Breast epithelium (tissue), 3 donors: ENCODE data around the gene CFH.

Experiments used
- POLR2A ChIP-seq: fragments of 450-650 bp; IDR thresholded peaks from one replicate; pipeline ENCODE4 v1.6.1; 2016; ENCODE audit warnings: antibody characterized with exemption, mild to moderate bottlenecking, moderate library complexity
- TF ChIP-seq, protein P1 (sequence below), 3 donors: fragments of 450-650 bp; IDR thresholded peaks; one replicate each; pipeline ENCODE4 v1.5.1; 2016 to 2017; ENCODE audit warnings: antibody characterized with exemption in 3 of 3, mild to moderate bottlenecking in 3 of 3, moderate library complexity in 3 of 3

DNA sequence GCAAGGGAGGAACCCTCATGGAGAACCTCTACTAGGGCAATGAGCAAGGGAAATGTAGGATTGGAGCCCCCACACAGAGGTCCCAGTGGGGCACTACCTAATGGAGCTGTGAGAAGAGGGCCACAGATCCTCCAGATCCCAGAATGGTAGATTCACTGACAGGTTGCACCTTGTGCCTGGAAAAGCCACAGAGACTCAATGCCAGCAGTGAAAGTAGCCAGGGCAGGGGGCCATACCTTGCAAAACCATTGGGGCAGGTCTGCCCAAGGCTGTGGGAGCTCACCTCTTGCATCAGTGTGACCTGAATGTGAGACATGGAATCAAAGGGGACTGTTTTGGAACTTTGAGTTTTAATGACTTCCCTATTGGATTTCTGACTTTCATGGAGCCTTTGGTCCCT is 17.9 kb downstream of the CFH start:
- TF ChIP-seq, protein P1, sequence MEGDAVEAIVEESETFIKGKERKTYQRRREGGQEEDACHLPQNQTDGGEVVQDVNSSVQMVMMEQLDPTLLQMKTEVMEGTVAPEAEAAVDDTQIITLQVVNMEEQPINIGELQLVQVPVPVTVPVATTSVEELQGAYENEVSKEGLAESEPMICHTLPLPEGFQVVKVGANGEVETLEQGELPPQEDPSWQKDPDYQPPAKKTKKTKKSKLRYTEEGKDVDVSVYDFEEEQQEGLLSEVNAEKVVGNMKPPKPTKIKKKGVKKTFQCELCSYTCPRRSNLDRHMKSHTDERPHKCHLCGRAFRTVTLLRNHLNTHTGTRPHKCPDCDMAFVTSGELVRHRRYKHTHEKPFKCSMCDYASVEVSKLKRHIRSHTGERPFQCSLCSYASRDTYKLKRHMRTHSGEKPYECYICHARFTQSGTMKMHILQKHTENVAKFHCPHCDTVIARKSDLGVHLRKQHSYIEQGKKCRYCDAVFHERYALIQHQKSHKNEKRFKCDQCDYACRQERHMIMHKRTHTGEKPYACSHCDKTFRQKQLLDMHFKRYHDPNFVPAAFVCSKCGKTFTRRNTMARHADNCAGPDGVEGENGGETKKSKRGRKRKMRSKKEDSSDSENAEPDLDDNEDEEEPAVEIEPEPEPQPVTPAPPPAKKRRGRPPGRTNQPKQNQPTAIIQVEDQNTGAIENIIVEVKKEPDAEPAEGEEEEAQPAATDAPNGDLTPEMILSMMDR (IDR thresholded peaks at IDR 0.05) = no peak
- TF ChIP-seq POLR2A = no peak
